Hepatocyte (in vitro differentiated cells): ENCODE data around the gene MDFI.

Experiments used
- EZH2 ChIP-seq: fragments of 200-600 bp; sonication (generic); IDR thresholded peaks from 2 replicates; pipeline ENCODE4 v1.6.1; 2016; ENCODE audit warnings: antibody characterized with exemption, mild to moderate bottlenecking, borderline replicate concordance
- TF ChIP-seq, protein P1 (sequence below): fragments of 200-600 bp; sonication (generic); IDR thresholded peaks from 2 replicates; pipeline ENCODE4 v1.5.1; 2016; ENCODE audit warnings: antibody characterized with exemption, mild to moderate bottlenecking; ENCODE audit not compliant: poor library complexity

- TF ChIP-seq, protein P1, sequence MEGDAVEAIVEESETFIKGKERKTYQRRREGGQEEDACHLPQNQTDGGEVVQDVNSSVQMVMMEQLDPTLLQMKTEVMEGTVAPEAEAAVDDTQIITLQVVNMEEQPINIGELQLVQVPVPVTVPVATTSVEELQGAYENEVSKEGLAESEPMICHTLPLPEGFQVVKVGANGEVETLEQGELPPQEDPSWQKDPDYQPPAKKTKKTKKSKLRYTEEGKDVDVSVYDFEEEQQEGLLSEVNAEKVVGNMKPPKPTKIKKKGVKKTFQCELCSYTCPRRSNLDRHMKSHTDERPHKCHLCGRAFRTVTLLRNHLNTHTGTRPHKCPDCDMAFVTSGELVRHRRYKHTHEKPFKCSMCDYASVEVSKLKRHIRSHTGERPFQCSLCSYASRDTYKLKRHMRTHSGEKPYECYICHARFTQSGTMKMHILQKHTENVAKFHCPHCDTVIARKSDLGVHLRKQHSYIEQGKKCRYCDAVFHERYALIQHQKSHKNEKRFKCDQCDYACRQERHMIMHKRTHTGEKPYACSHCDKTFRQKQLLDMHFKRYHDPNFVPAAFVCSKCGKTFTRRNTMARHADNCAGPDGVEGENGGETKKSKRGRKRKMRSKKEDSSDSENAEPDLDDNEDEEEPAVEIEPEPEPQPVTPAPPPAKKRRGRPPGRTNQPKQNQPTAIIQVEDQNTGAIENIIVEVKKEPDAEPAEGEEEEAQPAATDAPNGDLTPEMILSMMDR: no peak
- TF ChIP-seq EZH2: no peak
Measured at GRCh38 chr6:41629128-41629527, 9.1 kb upstream of the MDFI start.
